MM.1S (cell line): ENCODE results near the gene ZHX3.

Experiments used
- DNase-seq: peaks from one replicate; pipeline ENCODE4 v3.0.0-alpha.2; 2015
- H2AFZ ChIP-seq: fragments of 300-600 bp; sonication (generic); 2 replicates; pipeline ENCODE4 v1.6.0; 2016; ENCODE audit warnings: antibody characterized with exemption, low read length
- H3F3A ChIP-seq: fragments of 300-600 bp; sonication (generic); 2 replicates; pipeline ENCODE4 v1.6.1; 2016; ENCODE audit warnings: mild to moderate bottlenecking, antibody characterized with exemption, low read length, moderate library complexity, mixed read lengths; ENCODE audit not compliant: insufficient read depth
- H3K27ac ChIP-seq: fragments of 300-600 bp; sonication (generic); 2 replicates; pipeline ENCODE4 v1.5.1; 2016; ENCODE audit warnings: mild to moderate bottlenecking, low read length
- H3K27me3 ChIP-seq: fragments of 300-600 bp; sonication (generic); replicated peaks from 2 replicates; pipeline ENCODE4 v1.6.0; 2016; ENCODE audit warnings: low read length; ENCODE audit not compliant: insufficient read depth
- H3K36me3 ChIP-seq: fragments of 300-600 bp; sonication (generic); replicated peaks from 2 replicates; pipeline ENCODE4 v1.6.1; 2016; ENCODE audit warnings: mild to moderate bottlenecking, low read length, mixed read lengths; ENCODE audit not compliant: insufficient read depth
- H3K4me1 ChIP-seq: fragments of 300-600 bp; sonication (generic); 2 replicates; pipeline ENCODE4 v1.6.1; 2016; ENCODE audit warnings: low read length, mixed read lengths
- H3K4me2 ChIP-seq: fragments of 300-600 bp; sonication (generic); 2 replicates; pipeline ENCODE4 v1.6.0; 2016; ENCODE audit warnings: low read depth, low read length
- H3K4me3 ChIP-seq: fragments of 300-600 bp; sonication (generic); 2 replicates; pipeline ENCODE4 v1.5.1; 2016; ENCODE audit warnings: low read length, mixed read lengths
- H3K79me2 ChIP-seq: fragments of 300-600 bp; sonication (generic); 2 replicates; pipeline ENCODE4 v1.6.1; 2016; ENCODE audit warnings: mixed run types, low read length, mixed read lengths
- H3K9ac ChIP-seq: fragments of 300-600 bp; sonication (generic); 2 replicates; pipeline ENCODE4 v1.6.1; 2016; ENCODE audit warnings: low read length, mixed read lengths
- H3K9me2 ChIP-seq: fragments of 300-600 bp; sonication (generic); replicated peaks from 2 replicates; pipeline ENCODE4 v1.6.1; 2016; ENCODE audit warnings: mild to moderate bottlenecking, low read length, mixed read lengths; ENCODE audit not compliant: insufficient read depth
- H3K9me3 ChIP-seq: fragments of 300-600 bp; sonication (generic); replicated peaks from 2 replicates; pipeline ENCODE4 v1.6.1; 2016; ENCODE audit warnings: mild to moderate bottlenecking, low read length, mixed read lengths; ENCODE audit not compliant: insufficient read depth
- H4K20me1 ChIP-seq: fragments of 300-600 bp; sonication (generic); 2 replicates; pipeline ENCODE4 v1.6.1; 2016; ENCODE audit warnings: mild to moderate bottlenecking, low read length, moderate library complexity, mixed read lengths; ENCODE audit not compliant: insufficient read depth
- CTCF ChIP-seq: fragments of 300-600 bp; sonication (generic); IDR thresholded peaks from 2 replicates; pipeline ENCODE4 v1.5.1; 2016; ENCODE audit warnings: antibody characterized with exemption, low read length, mixed read lengths
- EZH2 ChIP-seq: fragments of 300-600 bp; sonication (generic); optimal IDR thresholded peaks from 2 replicates; pipeline ENCODE3; 2017; ENCODE audit warnings: low read depth, mild to moderate bottlenecking, antibody characterized with exemption, low read length, mixed read lengths
- EZH2phosphoT487 ChIP-seq: fragments of 300-600 bp; sonication (generic); IDR thresholded peaks from 2 replicates; pipeline ENCODE4 v1.6.1; 2018; ENCODE audit warnings: antibody characterized with exemption, low read length

Gene ZHX3

DNA sequence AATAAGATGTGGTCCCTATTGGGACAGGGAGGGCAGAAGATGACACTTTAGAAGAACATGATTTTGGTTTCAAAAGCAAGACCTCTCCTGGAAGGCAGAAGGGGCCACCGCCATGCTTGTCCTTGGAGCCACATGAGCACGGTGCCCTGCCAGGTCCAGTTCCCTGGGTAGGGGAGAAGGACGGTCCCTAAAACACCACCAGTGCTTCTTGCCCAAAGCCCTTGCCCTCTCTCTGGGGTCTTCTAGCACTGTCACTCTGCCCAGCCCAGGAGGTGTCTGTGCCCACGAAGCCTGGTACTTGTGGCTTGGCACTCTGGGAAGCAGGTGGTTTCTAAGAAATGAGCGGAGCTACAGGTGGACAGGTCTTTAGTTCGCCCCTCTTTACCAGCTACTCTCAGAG is 134.1 kb downstream of the ZHX3 start:
- Histone ChIP-seq H3K4me1 (no peaks in the 10 kb centered on the region), H3K36me3 (no peaks in the 10 kb centered on the region), H3K27ac (no peak overlapping the region), H2AFZ (no peak overlapping the region), H3K4me3 (no peak overlapping the region), H3F3A (no peaks in the 10 kb centered on the region), H3K9me2 (no peaks in the 10 kb centered on the region), H3K9ac (no peak overlapping the region), H3K79me2 (no peaks in the 10 kb centered on the region), H3K9me3 (no peaks in the 10 kb centered on the region), H3K4me2 (no peak overlapping the region), H4K20me1 (no peaks in the 10 kb centered on the region), H3K27me3 (no peaks in the 10 kb centered on the region)
- no peak for DNase-seq
- TF ChIP-seq CTCF (no peak), EZH2 (no peak), EZH2phosphoT487 (no peak)

DNA sequence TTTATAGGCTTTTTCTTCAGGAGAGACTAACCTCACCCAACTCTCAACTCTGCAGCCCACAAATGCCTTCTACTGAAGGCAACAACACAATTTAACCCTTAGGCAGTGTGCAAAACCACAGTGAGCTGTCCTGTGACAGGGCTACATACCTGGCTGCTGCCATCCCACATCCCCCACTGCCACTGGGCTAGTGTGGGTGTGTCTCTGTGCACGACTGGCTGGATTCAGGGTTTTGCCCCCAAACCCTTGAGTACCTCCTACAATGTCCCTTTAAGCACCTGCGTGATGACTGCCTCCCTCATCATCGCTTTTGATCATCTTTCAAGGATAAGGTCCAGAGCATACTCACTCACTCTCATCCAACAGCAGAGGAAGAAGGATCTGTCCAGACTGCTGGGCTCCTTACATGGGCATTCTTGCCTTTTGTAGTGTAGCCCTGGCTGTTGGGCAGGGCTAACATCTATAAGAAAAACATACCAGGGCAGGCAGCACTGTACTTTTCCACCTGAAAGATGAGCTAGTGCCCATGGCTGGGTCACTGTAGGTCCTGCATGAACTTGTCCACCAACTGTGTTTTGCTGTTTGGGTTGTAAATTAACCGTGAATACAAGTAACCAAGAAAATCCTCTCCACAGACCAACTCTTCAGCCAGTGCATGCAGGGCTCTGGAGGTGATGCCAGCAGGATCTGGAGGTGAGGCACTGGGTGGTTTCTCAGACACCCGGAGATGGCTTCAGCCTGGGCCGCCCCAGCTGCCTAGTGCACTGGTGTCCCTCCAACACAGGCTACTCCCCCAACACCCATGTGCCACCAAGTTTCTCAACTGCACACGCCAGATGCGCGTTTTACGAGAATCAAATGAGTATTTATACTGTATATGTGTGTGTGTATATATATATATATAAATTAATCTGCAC is 135.0 kb downstream of the ZHX3 start:
- Histone ChIP-seq H3K4me2 (no peak overlapping the region), H3K4me1 (no peaks in the 10 kb centered on the region), H3K9me2 (no peaks in the 10 kb centered on the region), H3K4me3 (no peak overlapping the region), H2AFZ (no peak overlapping the region), H3K9me3 (no peaks in the 10 kb centered on the region), H3K27ac (no peak overlapping the region), H3K36me3 (no peaks in the 10 kb centered on the region), H3K79me2 (no peaks in the 10 kb centered on the region), H3F3A (no peaks in the 10 kb centered on the region), H3K9ac (no peak overlapping the region), H3K27me3 (no peaks in the 10 kb centered on the region), H4K20me1 (no peaks in the 10 kb centered on the region)
- no peak for TF ChIP-seq EZH2
- TF ChIP-seq EZH2phosphoT487: no peak
- TF ChIP-seq CTCF: no peak
- no peak for DNase-seq

- H2AFZ ChIP-seq: no peak overlapping the region
- no peak overlapping the region for H3K4me2 ChIP-seq
- no peak overlapping the region for H3K9ac ChIP-seq
- H3K4me1 ChIP-seq: no peaks in the 10 kb centered on the region
- no peaks in the 10 kb centered on the region for H3K9me2 ChIP-seq
- H3K27ac ChIP-seq: no peak overlapping the region
- no peak overlapping the region for H3K4me3 ChIP-seq
- H3K27me3 ChIP-seq: no peaks in the 10 kb centered on the region
- DNase-seq: no peak
- H3K79me2 ChIP-seq: no peaks in the 10 kb centered on the region
- H4K20me1 ChIP-seq: no peaks in the 10 kb centered on the region
- H3K9me3 ChIP-seq: no peaks in the 10 kb centered on the region
- H3F3A ChIP-seq: no peaks in the 10 kb centered on the region
- H3K36me3 ChIP-seq: no peaks in the 10 kb centered on the region
- TF ChIP-seq EZH2phosphoT487 (no peak), CTCF (no peak), EZH2 (no peak)
Measured at GRCh38 chr20:41181567-41181966, 136.0 kb downstream of the ZHX3 start.
